B cell (primary cell): ENCODE results near the gene MAB21L2.

ENCODE experiments used
- EZH2 ChIP-seq: IDR thresholded peaks from 2 replicates; pipeline ENCODE4 v1.6.1; 2012; ENCODE audit warnings: borderline replicate concordance, low read depth, mild to moderate bottlenecking, moderate library complexity, low read length; ENCODE audit not compliant: insufficient read depth, poor library complexity, severe bottlenecking
- TF ChIP-seq, protein P1 (sequence below): fragments of 200-600 bp; IDR thresholded peaks from one replicate; pipeline ENCODE4 v1.8.0; 2022; ENCODE audit warnings: antibody characterized with exemption, mild to moderate bottlenecking

DNA sequence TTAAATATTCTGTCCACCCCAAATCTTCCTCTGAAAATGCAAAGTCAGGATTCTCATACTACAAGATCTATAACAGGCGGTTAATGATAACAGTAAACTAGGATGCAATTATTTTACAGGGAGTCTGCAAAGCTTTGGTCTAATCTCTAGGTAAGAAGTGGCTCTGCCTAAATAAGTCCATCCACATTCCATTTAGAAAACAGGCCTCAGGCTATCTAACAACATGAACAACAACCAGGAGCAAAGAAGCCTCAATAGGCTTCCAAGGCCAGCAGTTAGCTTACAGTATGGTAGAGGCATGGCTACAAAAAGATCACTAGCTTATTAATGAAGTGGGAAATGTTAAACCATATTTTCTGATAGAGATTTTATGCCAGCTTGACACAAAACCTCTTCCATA, 6.4 kb downstream of the MAB21L2 start:
- TF ChIP-seq, protein P1, sequence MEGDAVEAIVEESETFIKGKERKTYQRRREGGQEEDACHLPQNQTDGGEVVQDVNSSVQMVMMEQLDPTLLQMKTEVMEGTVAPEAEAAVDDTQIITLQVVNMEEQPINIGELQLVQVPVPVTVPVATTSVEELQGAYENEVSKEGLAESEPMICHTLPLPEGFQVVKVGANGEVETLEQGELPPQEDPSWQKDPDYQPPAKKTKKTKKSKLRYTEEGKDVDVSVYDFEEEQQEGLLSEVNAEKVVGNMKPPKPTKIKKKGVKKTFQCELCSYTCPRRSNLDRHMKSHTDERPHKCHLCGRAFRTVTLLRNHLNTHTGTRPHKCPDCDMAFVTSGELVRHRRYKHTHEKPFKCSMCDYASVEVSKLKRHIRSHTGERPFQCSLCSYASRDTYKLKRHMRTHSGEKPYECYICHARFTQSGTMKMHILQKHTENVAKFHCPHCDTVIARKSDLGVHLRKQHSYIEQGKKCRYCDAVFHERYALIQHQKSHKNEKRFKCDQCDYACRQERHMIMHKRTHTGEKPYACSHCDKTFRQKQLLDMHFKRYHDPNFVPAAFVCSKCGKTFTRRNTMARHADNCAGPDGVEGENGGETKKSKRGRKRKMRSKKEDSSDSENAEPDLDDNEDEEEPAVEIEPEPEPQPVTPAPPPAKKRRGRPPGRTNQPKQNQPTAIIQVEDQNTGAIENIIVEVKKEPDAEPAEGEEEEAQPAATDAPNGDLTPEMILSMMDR = no peak
- TF ChIP-seq EZH2 = no peak
